PFSK-1 (cell line): ENCODE results near the gene DOCK9.

Experiments used
- FOXP2 ChIP-seq: optimal IDR thresholded peaks from 2 replicates; pipeline ENCODE3; 2011; ENCODE audit warnings: borderline replicate concordance, control low read depth, inconsistent platforms; ENCODE audit not compliant: insufficient read depth; ENCODE audit errors: extremely low read length, extremely low read depth
- POLR2AphosphoS5 ChIP-seq: IDR thresholded peaks from 2 replicates; pipeline ENCODE4 v1.6.1; 2012; ENCODE audit warnings: low read depth, mild to moderate bottlenecking, control low read depth, low read length, moderate library complexity
- REST ChIP-seq, 2 experiments: IDR thresholded peaks; 2 replicates each; pipeline versions ENCODE4 v1.6.1 to v1.8.0; 2011 to 2012; ENCODE audit warnings: low read depth in 2 of 2, low read length in 2 of 2, control low read depth in 1 of 2, inconsistent platforms in 1 of 2, mild to moderate bottlenecking in 1 of 2, moderate library complexity in 1 of 2; ENCODE audit not compliant: insufficient read depth in 1 of 2
- SIN3A ChIP-seq: IDR thresholded peaks from 2 replicates; pipeline ENCODE4 v1.6.1; 2012; ENCODE audit warnings: mild to moderate bottlenecking, low read length, moderate library complexity, borderline replicate concordance; ENCODE audit not compliant: insufficient read depth
- TAF1 ChIP-seq: IDR thresholded peaks from 2 replicates; pipeline ENCODE4 v1.6.1; 2012; ENCODE audit warnings: low read length, control low read depth, borderline replicate concordance; ENCODE audit not compliant: insufficient read depth

Gene DOCK9

GRCh38 chr13:98939660-98940191 lies 38.1 kb downstream of the DOCK9 start:
- TF ChIP-seq SIN3A (no peak), POLR2AphosphoS5 (no peak), FOXP2 (no peak), REST (IDR thresholded peaks at IDR 0.05; ENCODE audit: insufficient read depth in 1 of 2, low read depth in 2 of 2, low read length in 2 of 2) (no peak), TAF1 (no peak)

- no peak for TF ChIP-seq REST (IDR thresholded peaks at IDR 0.05; ENCODE audit: insufficient read depth in 1 of 2, low read depth in 2 of 2, low read length in 2 of 2)
- TF ChIP-seq SIN3A: no peak
- no peak for TF ChIP-seq TAF1
- TF ChIP-seq POLR2AphosphoS5: no peak
Observed at GRCh38 chr13:98938801-98939200, 39.1 kb downstream of the DOCK9 start.

- TF ChIP-seq TAF1: no peak
- no peak for TF ChIP-seq POLR2AphosphoS5
- TF ChIP-seq FOXP2: no peak
- no peak for TF ChIP-seq SIN3A
- TF ChIP-seq REST (IDR thresholded peaks at IDR 0.05; ENCODE audit: insufficient read depth in 1 of 2, low read depth in 2 of 2, low read length in 2 of 2): no peak
Observed at GRCh38 chr13:98937911-98938381, 39.9 kb downstream of the DOCK9 start.

- TF ChIP-seq SIN3A (no peak), REST (IDR thresholded peaks at IDR 0.05; ENCODE audit: insufficient read depth in 1 of 2, low read depth in 2 of 2, low read length in 2 of 2) (no peak), TAF1 (no peak), POLR2AphosphoS5 (no peak), FOXP2 (no peak)
Observed at GRCh38 chr13:98934243-98934642, 43.6 kb downstream of the DOCK9 start.

GRCh38 chr13:98930151-98930591 lies 47.7 kb downstream of the DOCK9 start:
- TF ChIP-seq POLR2AphosphoS5: no peak
- TF ChIP-seq SIN3A: no peak
- TF ChIP-seq FOXP2: no peak
- no peak for TF ChIP-seq TAF1
- TF ChIP-seq REST (IDR thresholded peaks at IDR 0.05; ENCODE audit: insufficient read depth in 1 of 2, low read depth in 2 of 2, low read length in 2 of 2): no peak
